HEK293 (cell line): ENCODE results near the gene MAP3K8.

ENCODE experiments used
- CTCF ChIA-PET: fragments of 350-600 bp; formaldehyde crosslinking; extraction: SDS; loops from one replicate; lab custom pipeline; 2021; ENCODE audit warnings: antibody characterized with exemption; lab: Yijun Ruan, JAX
- POLR2A ChIA-PET: fragments of 300-600 bp; formaldehyde crosslinking; extraction: SDS; loops from one replicate; lab custom pipeline; 2020; ENCODE audit warnings: antibody characterized with exemption, inconsistent platforms; lab: Yijun Ruan, JAX
- H3K27ac ChIP-seq: fragments of 200-500 bp; sonication (Bioruptor generic); 2 replicates; pipeline ENCODE4 v1.5.1; 2014; ENCODE audit warnings: low read depth, low read length, control low read depth, inconsistent platforms; ENCODE audit errors: extremely low read depth
- H3K36me3 ChIP-seq, 2 experiments: fragments of 200-500 bp in 1 of 2; sonication (Bioruptor generic) in 1 of 2; 1 replicate in 1 of 2; 2 replicates in 1 of 2; pipeline ENCODE4 v1.5.1; 2014 to 2017; ENCODE audit warnings: inconsistent platforms in 2 of 2, low read length in 2 of 2; ENCODE audit not compliant: control insufficient read depth in 2 of 2, insufficient read depth in 1 of 2
- H3K4me1 ChIP-seq: fragments of 200-500 bp; sonication (Bioruptor generic); 2 replicates; pipeline ENCODE4 v1.5.1; 2014; ENCODE audit warnings: mild to moderate bottlenecking, low read length, inconsistent platforms; ENCODE audit not compliant: control insufficient read depth, insufficient read depth
- H3K4me3 ChIP-seq: 2 replicates; pipeline ENCODE4 v1.5.1; 2011; ENCODE audit warnings: low read depth, mild to moderate bottlenecking, control low read depth, low read length, moderate library complexity
- H3K9me3 ChIP-seq: fragments of 200-500 bp; sonication (Bioruptor generic); 2 replicates; pipeline ENCODE4 v1.5.1; 2014; ENCODE audit warnings: low read depth, low read length, inconsistent platforms; ENCODE audit not compliant: control insufficient read depth, insufficient read depth
- GLI2 ChIP-seq: fragments of 450-650 bp; formaldehyde crosslinking; IDR thresholded peaks from 2 replicates; pipeline ENCODE4; 2017; ENCODE audit warnings: missing biosample characterization, missing genetic modification characterization, low read depth, borderline replicate concordance
- KLF8 ChIP-seq: fragments of 450-650 bp; formaldehyde crosslinking; IDR thresholded peaks from 2 replicates; pipeline ENCODE4 v1.5.1; 2016; ENCODE audit warnings: missing biosample characterization, missing genetic modification characterization
- KLF9 ChIP-seq: fragments of 450-650 bp; formaldehyde crosslinking; IDR thresholded peaks from 2 replicates; pipeline ENCODE4 v1.5.1; 2016; ENCODE audit warnings: missing biosample characterization, missing genetic modification characterization, low read depth
- OVOL3 ChIP-seq: fragments of 450-650 bp; formaldehyde crosslinking; IDR thresholded peaks from 2 replicates; pipeline ENCODE4 v1.5.1; 2016; ENCODE audit warnings: missing biosample characterization, missing genetic modification characterization
- REPIN1 ChIP-seq: fragments of 450-650 bp; formaldehyde crosslinking; IDR thresholded peaks from 2 replicates; pipeline ENCODE4 v1.5.1; 2017; ENCODE audit warnings: missing biosample characterization, missing genetic modification characterization, low read depth
- SETDB1 ChIP-seq: IDR thresholded peaks from one replicate; pipeline ENCODE4 v1.6.1; 2017; ENCODE audit warnings: mild to moderate bottlenecking, low read length, moderate library complexity, mixed read lengths; ENCODE audit not compliant: insufficient read length
- SP2 ChIP-seq: fragments of 450-650 bp; formaldehyde crosslinking; IDR thresholded peaks from 2 replicates; pipeline ENCODE4 v1.5.1; 2016; ENCODE audit warnings: missing biosample characterization, missing genetic modification characterization
- SP3 ChIP-seq: fragments of 450-650 bp; formaldehyde crosslinking; IDR thresholded peaks from 2 replicates; pipeline ENCODE4 v1.5.1; 2016; ENCODE audit warnings: missing biosample characterization, missing genetic modification characterization
- TRIM28 ChIP-seq: IDR thresholded peaks from 2 replicates; pipeline ENCODE4 v1.6.1; 2011; ENCODE audit warnings: low read length, control low read depth, borderline replicate concordance
- WT1 ChIP-seq: fragments of 450-650 bp; formaldehyde crosslinking; IDR thresholded peaks from 2 replicates; pipeline ENCODE4 v1.5.1; 2016; ENCODE audit warnings: missing biosample characterization, missing genetic modification characterization
- ZFP3 ChIP-seq: fragments of 450-650 bp; formaldehyde crosslinking; IDR thresholded peaks from 2 replicates; pipeline ENCODE4 v1.5.1; 2016; ENCODE audit warnings: low read depth, missing biosample characterization, missing genetic modification characterization
- ZNF121 ChIP-seq: fragments of 450-650 bp; formaldehyde crosslinking; IDR thresholded peaks from 2 replicates; pipeline ENCODE4 v1.5.1; 2016; ENCODE audit warnings: missing biosample characterization, missing genetic modification characterization
- ZNF184 ChIP-seq: fragments of 450-650 bp; IDR thresholded peaks from 2 replicates; pipeline ENCODE4 v1.5.1; 2018; ENCODE audit warnings: missing biosample characterization, mild to moderate bottlenecking, missing genetic modification characterization
- ZNF324 ChIP-seq: fragments of 450-650 bp; formaldehyde crosslinking; IDR thresholded peaks from 2 replicates; pipeline ENCODE4 v1.5.1; 2016; ENCODE audit warnings: missing biosample characterization, missing genetic modification characterization
- ZNF335 ChIP-seq: fragments of 450-650 bp; formaldehyde crosslinking; conservative IDR thresholded peaks from 2 replicates; pipeline ENCODE4 v1.5.1; 2016; ENCODE audit warnings: missing biosample characterization, missing genetic modification characterization
- ZNF366 ChIP-seq: fragments of 450-650 bp; formaldehyde crosslinking; conservative IDR thresholded peaks from 2 replicates; pipeline ENCODE4 v1.5.1; 2016; ENCODE audit warnings: missing biosample characterization, missing genetic modification characterization
- ZNF404 ChIP-seq: fragments of 450-650 bp; formaldehyde crosslinking; IDR thresholded peaks from 2 replicates; pipeline ENCODE4 v1.5.1; 2017; ENCODE audit warnings: missing biosample characterization, missing genetic modification characterization
- ZNF473 ChIP-seq: fragments of 450-650 bp; formaldehyde crosslinking; IDR thresholded peaks from 2 replicates; pipeline ENCODE4 v1.5.1; 2017; ENCODE audit warnings: missing biosample characterization, missing genetic modification characterization
- ZNF560 ChIP-seq: fragments of 450-650 bp; formaldehyde crosslinking; IDR thresholded peaks from 2 replicates; pipeline ENCODE4 v1.5.1; 2017; ENCODE audit warnings: missing biosample characterization, missing genetic modification characterization, borderline replicate concordance
- ZNF561 ChIP-seq: fragments of 450-650 bp; IDR thresholded peaks from 2 replicates; pipeline ENCODE4 v1.5.1; 2018; ENCODE audit warnings: missing biosample characterization, missing genetic modification characterization, borderline replicate concordance
- ZNF585B ChIP-seq: fragments of 450-650 bp; formaldehyde crosslinking; IDR thresholded peaks from 2 replicates; pipeline ENCODE4 v1.5.1; 2016; ENCODE audit warnings: missing biosample characterization, missing genetic modification characterization
- ZNF596 ChIP-seq: fragments of 450-650 bp; IDR thresholded peaks from 2 replicates; pipeline ENCODE4 v1.5.0; 2018; ENCODE audit warnings: missing biosample characterization, mild to moderate bottlenecking, missing genetic modification characterization, moderate library complexity
- ZNF600 ChIP-seq: fragments of 450-650 bp; formaldehyde crosslinking; IDR thresholded peaks from 2 replicates; pipeline ENCODE4 v1.5.1; 2016; ENCODE audit warnings: missing biosample characterization, missing genetic modification characterization
- ZNF626 ChIP-seq: fragments of 450-650 bp; sonication (Bioruptor Pico); formaldehyde crosslinking; IDR thresholded peaks from 2 replicates; pipeline ENCODE4 v1.5.1; 2018; ENCODE audit warnings: missing biosample characterization, missing genetic modification characterization, inconsistent platforms
- ZNF792 ChIP-seq: fragments of 450-650 bp; formaldehyde crosslinking; IDR thresholded peaks from 2 replicates; pipeline ENCODE4 v1.5.1; 2016; ENCODE audit warnings: missing biosample characterization, missing genetic modification characterization
- ZNF843 ChIP-seq: fragments of 450-650 bp; formaldehyde crosslinking; IDR thresholded peaks from 2 replicates; pipeline ENCODE4 v1.5.1; 2016; ENCODE audit warnings: missing biosample characterization, missing genetic modification characterization
- TF ChIP-seq, protein P1 (sequence below): fragments of 450-650 bp; formaldehyde crosslinking; IDR thresholded peaks from 2 replicates; pipeline ENCODE4 v1.5.1; 2016; ENCODE audit warnings: missing biosample characterization, missing genetic modification characterization
- TF ChIP-seq, protein P2 (sequence below): fragments of 450-650 bp; formaldehyde crosslinking; IDR thresholded peaks from 2 replicates; pipeline ENCODE4; 2016; ENCODE audit warnings: missing biosample characterization, missing genetic modification characterization
- TF ChIP-seq, protein P3 (sequence below): fragments of 450-650 bp; formaldehyde crosslinking; IDR thresholded peaks from 2 replicates; pipeline ENCODE4 v1.5.1; 2017; ENCODE audit warnings: missing biosample characterization, missing genetic modification characterization

Gene MAP3K8

DNA sequence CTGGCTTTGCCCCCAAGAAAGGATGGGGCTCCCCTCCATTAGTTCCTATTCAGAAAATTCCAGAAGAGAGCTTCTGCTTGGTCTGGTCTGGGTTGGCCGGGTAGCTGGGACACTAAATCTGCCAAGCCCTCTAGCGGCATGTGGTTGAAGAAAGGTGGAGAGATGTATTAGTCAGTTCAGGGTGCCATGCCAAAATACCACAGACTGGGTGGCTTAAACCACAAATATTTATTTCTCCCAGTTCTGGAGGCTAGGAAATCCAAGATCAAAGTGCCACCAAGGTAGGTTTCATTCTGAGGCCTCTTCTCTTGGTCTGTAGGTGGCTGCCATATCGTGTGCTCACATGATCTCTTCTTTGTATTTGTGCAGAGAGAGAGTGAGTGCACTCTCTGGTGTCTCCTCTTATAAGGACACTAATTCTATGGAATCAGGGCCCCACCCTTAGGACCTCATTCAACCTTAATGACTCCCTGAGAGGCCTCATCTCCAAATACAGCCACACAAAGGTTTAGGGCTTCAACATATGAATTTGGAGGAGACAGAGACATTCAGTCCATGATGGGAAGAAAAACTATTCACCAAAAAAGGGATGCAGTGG, 46.2 kb upstream of the MAP3K8 start:
- Histone ChIP-seq H3K4me3 (no peak overlapping the region), H3K27ac (no peak overlapping the region), H3K36me3 (no peaks in the 10 kb centered on the region), H3K4me1 (no peaks in the 10 kb centered on the region), H3K9me3 (no peaks in the 10 kb centered on the region)
- POLR2A ChIA-PET, result no interaction called here
- TF ChIP-seq, protein P1, sequence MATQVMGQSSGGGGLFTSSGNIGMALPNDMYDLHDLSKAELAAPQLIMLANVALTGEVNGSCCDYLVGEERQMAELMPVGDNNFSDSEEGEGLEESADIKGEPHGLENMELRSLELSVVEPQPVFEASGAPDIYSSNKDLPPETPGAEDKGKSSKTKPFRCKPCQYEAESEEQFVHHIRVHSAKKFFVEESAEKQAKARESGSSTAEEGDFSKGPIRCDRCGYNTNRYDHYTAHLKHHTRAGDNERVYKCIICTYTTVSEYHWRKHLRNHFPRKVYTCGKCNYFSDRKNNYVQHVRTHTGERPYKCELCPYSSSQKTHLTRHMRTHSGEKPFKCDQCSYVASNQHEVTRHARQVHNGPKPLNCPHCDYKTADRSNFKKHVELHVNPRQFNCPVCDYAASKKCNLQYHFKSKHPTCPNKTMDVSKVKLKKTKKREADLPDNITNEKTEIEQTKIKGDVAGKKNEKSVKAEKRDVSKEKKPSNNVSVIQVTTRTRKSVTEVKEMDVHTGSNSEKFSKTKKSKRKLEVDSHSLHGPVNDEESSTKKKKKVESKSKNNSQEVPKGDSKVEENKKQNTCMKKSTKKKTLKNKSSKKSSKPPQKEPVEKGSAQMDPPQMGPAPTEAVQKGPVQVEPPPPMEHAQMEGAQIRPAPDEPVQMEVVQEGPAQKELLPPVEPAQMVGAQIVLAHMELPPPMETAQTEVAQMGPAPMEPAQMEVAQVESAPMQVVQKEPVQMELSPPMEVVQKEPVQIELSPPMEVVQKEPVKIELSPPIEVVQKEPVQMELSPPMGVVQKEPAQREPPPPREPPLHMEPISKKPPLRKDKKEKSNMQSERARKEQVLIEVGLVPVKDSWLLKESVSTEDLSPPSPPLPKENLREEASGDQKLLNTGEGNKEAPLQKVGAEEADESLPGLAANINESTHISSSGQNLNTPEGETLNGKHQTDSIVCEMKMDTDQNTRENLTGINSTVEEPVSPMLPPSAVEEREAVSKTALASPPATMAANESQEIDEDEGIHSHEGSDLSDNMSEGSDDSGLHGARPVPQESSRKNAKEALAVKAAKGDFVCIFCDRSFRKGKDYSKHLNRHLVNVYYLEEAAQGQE (tag by site-specific recombination), result no peak
- TF ChIP-seq ZNF324 (tag by site-specific recombination), result no peak
- TF ChIP-seq, protein P2, sequence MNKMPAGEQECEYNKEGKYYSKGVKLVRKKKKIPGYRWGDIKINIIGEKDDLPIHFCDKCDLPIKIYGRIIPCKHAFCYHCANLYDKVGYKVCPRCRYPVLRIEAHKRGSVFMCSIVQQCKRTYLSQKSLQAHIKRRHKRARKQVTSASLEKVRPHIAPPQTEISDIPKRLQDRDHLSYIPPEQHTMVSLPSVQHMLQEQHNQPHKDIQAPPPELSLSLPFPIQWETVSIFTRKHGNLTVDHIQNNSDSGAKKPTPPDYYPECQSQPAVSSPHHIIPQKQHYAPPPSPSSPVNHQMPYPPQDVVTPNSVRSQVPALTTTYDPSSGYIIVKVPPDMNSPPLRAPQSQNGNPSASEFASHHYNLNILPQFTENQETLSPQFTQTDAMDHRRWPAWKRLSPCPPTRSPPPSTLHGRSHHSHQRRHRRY (tag by site-specific recombination), result no peak
- TF ChIP-seq ZNF473 (tag by site-specific recombination), result no peak
- no peak for TF ChIP-seq REPIN1 (tag by site-specific recombination)
- no peak for TF ChIP-seq ZNF585B (tag by site-specific recombination)
- TF ChIP-seq OVOL3, result no peak
- TF ChIP-seq SETDB1, result no peak
- no peak for TF ChIP-seq ZNF596 (tag by site-specific recombination)
- no peak for TF ChIP-seq ZNF404 (tag by site-specific recombination)
- TF ChIP-seq, protein P3, sequence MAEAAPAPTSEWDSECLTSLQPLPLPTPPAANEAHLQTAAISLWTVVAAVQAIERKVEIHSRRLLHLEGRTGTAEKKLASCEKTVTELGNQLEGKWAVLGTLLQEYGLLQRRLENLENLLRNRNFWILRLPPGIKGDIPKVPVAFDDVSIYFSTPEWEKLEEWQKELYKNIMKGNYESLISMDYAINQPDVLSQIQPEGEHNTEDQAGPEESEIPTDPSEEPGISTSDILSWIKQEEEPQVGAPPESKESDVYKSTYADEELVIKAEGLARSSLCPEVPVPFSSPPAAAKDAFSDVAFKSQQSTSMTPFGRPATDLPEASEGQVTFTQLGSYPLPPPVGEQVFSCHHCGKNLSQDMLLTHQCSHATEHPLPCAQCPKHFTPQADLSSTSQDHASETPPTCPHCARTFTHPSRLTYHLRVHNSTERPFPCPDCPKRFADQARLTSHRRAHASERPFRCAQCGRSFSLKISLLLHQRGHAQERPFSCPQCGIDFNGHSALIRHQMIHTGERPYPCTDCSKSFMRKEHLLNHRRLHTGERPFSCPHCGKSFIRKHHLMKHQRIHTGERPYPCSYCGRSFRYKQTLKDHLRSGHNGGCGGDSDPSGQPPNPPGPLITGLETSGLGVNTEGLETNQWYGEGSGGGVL (tag by site-specific recombination), result no peak
- no peak for TF ChIP-seq ZNF184
- no peak for TF ChIP-seq ZNF792
- TF ChIP-seq GLI2 (tag by site-specific recombination), result no peak
- CTCF ChIA-PET, result interaction anchor here (1.4 to 2.3 kb wide), 2 partner anchors 204 to 389 kb away, joined by 3 to 7 read pairs; no protein-coding TSS in a partner anchor

DNA sequence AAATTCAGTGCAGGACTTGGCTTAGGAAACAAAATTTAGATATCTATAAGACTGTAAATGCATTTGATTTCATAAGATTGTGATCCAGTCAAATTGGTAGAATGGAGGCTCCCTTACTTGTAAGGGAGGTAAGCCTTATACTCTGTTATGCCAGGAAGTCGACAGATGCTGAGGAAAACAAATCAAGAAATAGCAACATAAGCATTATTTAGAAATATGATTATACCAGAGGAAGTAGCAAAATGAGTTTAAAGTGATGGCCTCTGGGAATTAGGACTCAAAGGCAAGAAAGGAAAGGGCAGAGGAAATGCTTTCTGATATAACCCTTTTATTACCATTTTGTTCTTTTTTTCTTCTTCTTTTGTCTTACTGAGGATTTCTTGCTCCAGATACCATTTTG, 44.4 kb upstream of the MAP3K8 start:
- Histone ChIP-seq H3K4me1 (no peaks in the 10 kb centered on the region), H3K4me3 (no peak overlapping the region), H3K27ac (no peak overlapping the region), H3K9me3 (no peaks in the 10 kb centered on the region), H3K36me3 (no peaks in the 10 kb centered on the region)
- POLR2A ChIA-PET, result no interaction called here
- CTCF ChIA-PET, result interaction anchor here (2.3 to 7.2 kb wide), 2 partner anchors 202 kb away, joined by 7 to 111 read pairs; no protein-coding TSS in a partner anchor
- TF ChIP-seq ZNF843 (tag by site-specific recombination) (no peak), SP2 (no peak), KLF9 (tag by site-specific recombination) (no peak), ZNF121 (tag by site-specific recombination) (no peak), TRIM28 (no peak), ZNF366 (tag by site-specific recombination) (no peak), ZNF600 (no peak), WT1 (no peak), SP3 (tag by site-specific recombination) (no peak), ZNF560 (tag by site-specific recombination) (no peak), ZNF626 (tag by site-specific recombination) (no peak), ZNF561 (tag by site-specific recombination) (no peak), ZNF335 (tag by site-specific recombination) (no peak), KLF8 (tag by site-specific recombination) (no peak), ZFP3 (no peak)
